NCI-H2196 (cell line): Measurements from ENCODE around the gene UGT8.

Source experiments
- DNase-seq: peaks from one replicate; lab custom pipeline; 2025; ENCODE audit not compliant: unreplicated experiment; lab: John Stamatoyannopoulos, UW

Gene UGT8

GRCh38 chr4:114677346-114677979 lies 78.9 kb downstream of the UGT8 start:
- DNase-seq: no peak

GRCh38 chr4:114684462-114684861 lies 85.9 kb downstream of the UGT8 start:
- DNase-seq: no peak

GRCh38 chr4:114688059-114688458 lies 89.5 kb downstream of the UGT8 start:
- peak; percentile 5 for DNase-seq

- DNase-seq: no peak
Measured at GRCh38 chr4:114690571-114690970, 92.0 kb downstream of the UGT8 start.

GRCh38 chr4:114691865-114692264 lies 93.3 kb downstream of the UGT8 start:
- DNase-seq: no peak

- no peak for DNase-seq
Measured at GRCh38 chr4:114692958-114693357, 94.4 kb downstream of the UGT8 start.

- DNase-seq: peak; percentile 4
Measured at GRCh38 chr4:114694770-114695169, 96.2 kb downstream of the UGT8 start.

- no peak for DNase-seq
Measured at GRCh38 chr4:114698231-114698630, 99.6 kb downstream of the UGT8 start.

GRCh38 chr4:114701491-114701890 lies 102.9 kb downstream of the UGT8 start:
- DNase-seq: no peak

GRCh38 chr4:114717432-114717831 lies 118.8 kb downstream of the UGT8 start:
- no peak for DNase-seq

GRCh38 chr4:114725066-114725465 lies 126.5 kb downstream of the UGT8 start:
- no peak for DNase-seq

- DNase-seq: no peak
Measured at GRCh38 chr4:114727461-114727860, 128.9 kb downstream of the UGT8 start.
